ENCODE measurements around the gene ATP11A.

Gene ATP11A

DNA sequence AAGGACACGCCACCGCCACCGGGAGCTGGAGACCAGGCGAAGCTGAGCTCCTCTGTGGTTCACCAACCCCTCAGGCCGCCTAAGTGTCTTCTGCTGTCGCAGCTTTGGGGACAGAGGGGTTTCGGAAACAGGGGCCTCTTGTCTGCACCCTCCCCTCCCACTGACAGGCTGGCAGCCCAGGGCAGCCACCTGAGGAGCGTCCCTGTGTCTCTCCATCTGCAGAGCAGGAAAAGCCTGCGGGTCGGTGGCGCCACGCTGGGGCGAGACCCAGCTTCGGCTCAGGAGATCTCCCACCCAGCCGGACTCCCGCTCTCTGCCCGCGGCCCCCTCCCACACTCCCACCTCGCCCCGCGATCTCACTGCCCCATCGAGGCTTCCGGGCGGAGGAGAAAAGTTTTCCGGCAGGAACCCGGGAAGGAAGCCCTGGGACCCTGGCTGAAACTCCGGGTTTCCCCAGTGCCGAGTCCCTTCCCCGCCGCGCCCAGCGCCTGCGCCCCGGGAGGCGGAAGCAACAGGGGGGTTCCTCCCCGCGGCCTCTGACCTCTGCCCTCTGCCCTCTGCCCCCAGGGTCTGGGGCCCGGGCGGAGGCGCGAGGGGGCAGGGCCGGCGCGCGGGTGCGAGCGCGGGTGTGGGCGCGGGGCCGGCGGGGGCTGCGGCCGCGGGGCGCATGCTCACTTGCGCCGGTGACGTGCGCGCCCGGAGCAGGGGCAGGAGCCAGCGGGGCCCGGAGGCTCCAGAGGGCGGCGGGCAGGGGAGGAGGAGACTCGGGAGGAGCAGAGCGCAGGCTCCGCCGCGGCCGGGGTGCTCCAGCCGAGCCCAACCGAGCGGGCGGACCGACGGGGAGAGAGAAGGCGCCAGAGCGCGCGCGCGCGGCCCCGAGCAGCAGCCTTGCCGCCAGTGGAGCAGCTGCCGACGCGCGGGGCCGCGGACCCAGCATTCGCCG lies at the start of gene ATP11A:
TSS of gene ATP11A (plus strand) at position 736 of the 943 bp plus-strand sequence. CDS start 379 bp downstream, outside the sequence.
- DNase-seq (ENCODE audit: low spot score): peak; percentile 100

DNA sequence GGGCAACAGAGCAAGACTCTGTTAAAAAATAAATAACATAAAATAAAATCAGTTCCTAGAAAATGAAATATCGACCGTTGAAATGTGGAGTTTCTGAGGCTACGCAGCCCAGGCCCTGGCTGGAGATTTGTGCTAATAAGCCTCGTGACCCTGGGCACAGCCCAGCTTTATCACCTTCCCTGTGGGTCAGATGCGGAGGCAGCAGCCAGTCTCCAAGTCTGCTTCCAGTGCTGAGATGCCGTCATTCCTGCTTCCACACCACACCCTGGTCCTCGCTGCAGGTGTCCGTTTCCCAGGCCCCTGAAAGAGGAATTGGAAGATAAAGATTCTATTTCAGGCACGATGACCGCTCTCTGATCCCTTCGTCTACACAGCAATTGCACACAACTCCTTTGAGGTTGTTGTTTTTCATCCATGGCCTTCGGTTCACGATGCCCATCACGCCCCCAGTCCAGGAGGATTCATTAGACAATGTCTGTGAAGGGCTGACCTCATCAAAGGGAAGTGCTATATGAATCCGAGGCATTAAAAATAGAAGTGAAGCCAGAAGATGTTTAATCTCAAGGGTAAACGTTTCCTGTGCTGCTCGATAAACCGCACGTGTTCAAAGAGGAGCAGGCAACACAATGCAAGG lies 48.3 kb upstream of the ATP11A start:
- no peak for DNase-seq (ENCODE audit: low spot score)

DNA sequence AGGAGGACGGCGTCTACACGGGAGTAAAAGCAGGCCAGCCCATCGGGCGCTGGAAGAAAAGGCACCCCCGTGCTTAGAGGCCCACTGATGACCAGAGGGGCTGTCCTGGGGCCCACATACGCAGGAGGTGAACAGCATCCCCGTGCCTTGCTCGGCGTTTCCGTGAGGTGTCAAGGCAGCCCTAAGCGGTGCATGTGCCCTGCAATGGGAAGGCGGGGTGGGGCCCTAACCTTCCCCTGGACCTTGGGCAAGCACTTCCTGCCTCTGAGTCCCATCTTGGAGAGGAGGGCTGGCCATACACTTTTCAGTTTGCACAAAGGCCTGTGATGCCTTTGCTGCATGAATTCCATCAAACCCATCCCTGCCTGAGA lies 47.8 kb upstream of the ATP11A start:
- DNase-seq (ENCODE audit: low spot score): no peak

DNA sequence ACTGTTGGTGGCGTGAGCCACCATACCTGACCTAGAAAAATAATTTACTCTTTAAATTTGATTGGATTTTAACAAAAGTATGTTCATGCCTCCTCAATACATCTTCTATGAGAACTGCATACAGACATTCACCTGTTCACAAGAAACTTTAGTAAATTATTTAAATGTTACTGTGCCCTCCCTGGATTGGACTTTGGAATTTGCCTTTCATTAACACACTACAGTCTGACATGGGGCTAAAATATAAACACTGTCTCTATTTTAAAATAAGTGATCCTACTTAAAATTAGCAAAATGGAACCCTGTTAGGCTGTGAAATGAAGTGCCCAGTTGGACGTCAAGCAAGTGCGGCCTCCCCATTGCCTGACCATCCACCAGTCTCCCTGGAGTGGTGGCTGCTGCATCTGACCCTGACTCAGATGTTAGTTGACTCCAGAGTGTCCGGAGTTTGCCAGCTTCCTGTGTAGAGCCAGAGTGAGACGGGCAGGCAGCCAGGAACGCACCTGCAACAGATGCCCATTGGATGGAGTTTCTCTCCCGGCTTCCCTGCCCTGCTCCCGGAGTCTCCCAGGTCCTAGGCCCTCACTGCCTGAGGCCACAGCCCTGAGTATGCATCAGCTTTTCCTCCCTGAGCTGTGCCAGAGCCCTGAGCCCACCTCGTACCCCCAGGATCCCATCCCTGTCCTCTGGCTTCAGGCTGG lies 45.9 kb upstream of the ATP11A start:
- DNase-seq (ENCODE audit: low spot score): no peak

DNA sequence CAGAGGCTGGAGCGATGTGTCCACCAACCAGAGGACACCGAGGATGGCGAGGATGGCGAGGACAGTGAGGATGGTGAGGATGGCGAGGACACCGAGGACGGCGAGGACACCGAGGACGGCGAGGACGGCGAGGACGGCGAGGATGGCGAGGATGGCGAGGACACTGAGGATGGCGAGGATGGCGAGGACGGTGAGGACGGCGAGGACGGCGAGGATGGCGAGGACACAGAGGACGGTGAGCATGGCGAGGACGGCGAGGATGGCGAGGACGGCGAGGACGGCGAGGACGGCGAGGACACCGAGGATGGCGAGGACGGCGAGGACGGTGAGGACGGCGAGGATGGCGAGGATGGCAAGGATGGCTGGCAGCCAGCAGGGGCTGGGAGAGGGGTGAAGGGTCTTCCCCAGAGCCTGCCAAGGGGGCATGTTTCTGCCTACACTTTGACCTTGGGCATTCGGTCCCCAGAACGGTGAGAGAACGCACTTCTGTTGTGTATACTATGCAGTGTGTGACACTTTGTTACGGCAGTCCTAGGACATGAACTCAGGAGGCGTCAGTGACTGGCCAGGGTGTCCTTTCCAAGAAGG lies 44.4 kb upstream of the ATP11A start:
- no peak for DNase-seq (ENCODE audit: low spot score)

DNA sequence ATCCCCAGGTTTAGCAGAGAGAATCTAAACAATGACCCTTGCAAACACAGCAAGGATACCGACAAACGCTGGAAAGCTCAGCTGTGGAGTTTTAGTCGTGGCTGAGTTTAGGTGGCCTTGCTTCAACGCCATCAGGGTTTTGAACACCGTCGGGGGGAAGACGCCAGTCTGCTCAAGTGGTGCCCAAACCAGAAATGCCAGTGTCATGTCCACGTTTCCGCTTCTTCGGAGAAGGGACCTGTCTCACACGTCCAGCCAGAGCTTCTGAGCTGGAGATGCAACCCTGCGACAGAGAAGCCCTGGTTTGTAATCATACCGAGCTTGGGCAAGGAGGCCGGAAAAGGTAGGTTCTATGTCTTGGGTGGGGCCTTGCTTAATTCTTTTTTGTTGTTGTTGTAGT lies 42.6 kb upstream of the ATP11A start:
- no peak for DNase-seq (ENCODE audit: low spot score)

DNA sequence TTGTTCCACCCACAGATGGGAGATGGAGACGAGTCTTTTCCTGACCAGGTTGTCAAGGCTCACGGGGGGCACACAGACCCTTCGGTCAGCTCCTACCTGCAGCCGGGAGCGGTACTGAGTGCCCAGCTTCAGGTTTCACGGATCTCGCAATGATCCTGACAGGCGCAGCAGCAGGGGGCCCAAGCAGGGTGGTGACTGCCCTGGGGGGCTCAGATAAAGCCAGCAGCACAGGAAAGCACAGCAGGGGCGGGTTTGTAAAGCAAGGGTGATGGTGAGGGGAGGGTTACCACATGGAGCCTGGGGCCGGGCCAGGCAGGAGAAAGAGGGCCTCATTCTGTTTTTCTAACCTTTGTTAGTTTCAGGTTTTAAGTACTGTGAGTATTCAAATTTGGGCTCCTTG lies 41.7 kb upstream of the ATP11A start:
- no peak for DNase-seq (ENCODE audit: low spot score)

DNA sequence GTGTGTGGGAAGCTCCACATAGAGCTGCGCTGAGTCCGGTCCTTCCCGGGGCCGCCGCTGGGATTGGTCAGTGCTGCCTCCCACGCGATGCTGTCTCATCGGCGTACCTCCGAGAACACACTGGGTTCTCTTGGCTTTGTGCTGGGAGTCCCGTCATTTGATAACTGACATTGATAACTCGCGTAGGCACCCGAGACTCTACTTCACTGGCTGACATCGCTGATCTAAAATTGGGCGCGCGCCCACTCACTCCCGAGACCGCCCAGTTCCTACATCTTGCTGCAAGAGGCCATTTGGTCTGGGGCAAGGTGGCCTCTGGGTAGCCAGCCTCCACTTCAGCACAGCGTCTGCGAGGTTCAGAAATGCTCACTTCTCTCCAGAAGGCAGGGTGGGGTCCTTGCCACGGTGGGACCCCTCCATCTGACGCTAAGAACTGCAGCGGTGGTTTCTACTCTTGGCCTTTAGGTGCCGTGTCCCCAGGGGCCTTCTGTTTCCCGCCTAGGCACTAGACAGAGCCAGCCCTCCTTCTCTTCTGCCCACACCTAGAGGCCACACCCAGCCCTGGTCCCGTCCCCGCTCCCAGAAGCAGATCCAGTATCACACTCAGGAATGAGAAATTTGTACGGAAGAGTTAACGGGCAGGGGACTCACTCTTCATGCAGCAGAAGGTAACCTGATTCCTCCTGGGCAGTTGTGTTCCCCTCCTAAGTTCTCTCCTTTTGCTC lies 40.7 kb upstream of the ATP11A start:
- DNase-seq (ENCODE audit: low spot score): no peak

DNA sequence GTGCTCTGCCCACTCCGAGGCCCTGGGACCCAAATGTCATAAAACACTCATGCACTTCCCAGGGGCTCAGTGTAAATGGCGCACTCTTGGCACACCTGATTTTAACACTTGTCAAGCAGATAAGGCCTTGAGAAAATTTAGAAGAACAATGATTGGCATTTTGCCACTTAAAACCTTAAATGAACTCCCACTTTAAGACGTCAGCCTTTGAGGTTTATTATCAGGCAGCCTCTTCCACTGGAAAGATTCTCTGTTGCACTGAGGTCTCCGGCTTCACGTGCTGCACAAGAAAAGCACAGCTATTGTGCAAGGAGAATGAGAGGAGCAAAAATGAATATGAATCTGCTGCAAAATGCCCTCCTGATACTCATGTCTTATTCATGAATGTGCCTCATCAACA lies 38.5 kb upstream of the ATP11A start:
- DNase-seq (ENCODE audit: low spot score): no peak

DNA sequence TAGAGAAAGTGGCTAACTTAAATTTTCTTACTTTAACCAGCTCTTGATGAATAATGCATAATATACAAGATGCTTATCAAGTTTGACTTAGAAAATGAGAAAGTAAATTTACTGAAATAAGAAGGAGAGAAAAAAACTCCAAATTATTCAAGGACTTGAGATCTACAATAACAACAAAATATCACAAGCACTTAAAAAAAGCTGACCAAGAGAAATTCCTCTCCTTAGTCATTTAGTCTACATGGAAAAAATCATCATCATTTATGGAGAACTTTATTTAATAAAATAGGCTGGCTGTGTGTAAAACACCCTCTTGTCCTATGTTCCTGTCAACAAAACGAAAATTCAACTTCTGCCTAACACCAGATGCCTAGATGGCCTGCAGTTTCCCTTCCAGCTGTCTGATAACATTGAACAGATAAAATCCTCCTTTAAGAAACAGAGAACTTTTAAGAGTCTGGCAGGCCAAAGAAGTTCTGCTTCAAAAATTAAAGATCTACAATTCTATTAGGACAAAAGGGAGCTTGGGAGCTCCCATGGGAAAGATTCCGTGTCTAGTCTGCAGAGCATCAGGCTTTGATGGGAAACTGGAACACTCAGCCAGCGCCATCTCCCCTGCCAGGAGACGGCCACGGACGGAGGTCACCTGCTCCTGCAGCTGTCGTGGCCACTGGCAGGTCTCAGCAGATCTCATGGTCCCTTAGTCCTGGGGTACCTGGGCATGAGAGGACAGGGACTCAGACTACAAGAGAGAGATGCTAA lies 37.9 kb upstream of the ATP11A start:
- no peak for DNase-seq (ENCODE audit: low spot score)

DNA sequence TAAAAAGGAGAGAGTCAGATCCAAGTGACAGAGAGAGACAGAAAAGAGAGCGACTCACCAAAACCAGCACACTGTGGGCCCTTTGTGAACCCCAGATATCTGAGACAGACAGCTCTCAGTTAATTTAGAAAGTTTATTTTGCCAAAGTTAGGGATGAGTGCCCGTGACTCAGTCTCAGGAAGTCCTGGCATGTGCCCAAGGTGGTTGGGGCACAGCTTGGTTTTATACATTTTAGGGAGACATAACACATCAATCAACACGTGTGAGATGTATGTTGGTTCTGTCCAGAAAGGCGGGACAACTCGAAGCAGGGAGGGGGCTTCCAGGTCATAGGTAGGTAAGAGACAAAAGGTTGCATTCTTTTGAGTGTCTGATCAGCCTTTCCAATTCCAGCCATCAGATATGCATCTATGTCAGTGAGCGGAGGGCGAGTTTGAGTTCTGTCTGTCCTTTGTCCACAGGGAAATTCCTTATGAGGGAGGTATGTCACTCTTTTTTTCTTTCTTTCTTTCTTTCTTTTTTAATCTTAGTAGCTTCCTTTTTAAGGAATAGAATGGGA lies 37.2 kb upstream of the ATP11A start:
- DNase-seq (ENCODE audit: low spot score): no peak

DNA sequence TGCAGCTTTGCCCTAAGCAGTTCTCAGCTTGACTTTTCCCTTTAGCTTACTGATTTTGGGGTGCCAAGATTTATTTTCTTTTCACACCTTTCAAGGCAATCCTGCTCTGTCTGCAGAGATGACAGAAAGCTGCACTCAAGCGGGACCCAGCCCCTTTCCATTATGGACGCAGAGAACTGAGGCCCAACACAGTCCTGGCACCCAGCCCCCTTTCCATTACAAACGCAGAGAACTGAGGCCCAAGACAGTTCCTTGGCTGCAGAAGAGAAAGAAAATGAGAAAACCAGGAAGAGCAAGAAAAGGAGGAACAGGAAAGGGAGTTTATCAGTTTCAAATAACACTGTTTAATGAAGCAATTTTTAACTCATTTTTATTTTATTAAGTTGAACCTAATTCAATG lies 36.8 kb upstream of the ATP11A start:
- no peak for DNase-seq (ENCODE audit: low spot score)

DNA sequence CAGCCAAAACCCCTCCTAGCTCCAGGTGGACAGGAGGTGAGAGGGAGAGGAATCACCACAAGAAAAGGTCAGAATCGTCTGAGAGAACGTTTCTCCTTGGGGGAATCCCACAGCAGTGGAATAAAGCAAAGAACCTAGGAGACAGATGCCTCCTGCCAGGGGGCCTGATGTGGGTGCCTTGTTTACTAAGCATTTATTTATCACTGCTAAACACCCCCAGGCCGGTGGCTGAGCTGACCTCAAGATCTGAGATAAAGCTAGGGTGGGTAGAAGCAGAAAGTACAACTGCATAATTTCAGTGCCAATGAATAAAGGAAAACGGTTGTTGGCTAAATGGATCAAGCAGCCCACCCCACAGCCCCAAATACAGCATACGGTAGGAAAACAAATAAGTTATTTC lies 33.9 kb upstream of the ATP11A start:
- no peak for DNase-seq (ENCODE audit: low spot score)

DNA sequence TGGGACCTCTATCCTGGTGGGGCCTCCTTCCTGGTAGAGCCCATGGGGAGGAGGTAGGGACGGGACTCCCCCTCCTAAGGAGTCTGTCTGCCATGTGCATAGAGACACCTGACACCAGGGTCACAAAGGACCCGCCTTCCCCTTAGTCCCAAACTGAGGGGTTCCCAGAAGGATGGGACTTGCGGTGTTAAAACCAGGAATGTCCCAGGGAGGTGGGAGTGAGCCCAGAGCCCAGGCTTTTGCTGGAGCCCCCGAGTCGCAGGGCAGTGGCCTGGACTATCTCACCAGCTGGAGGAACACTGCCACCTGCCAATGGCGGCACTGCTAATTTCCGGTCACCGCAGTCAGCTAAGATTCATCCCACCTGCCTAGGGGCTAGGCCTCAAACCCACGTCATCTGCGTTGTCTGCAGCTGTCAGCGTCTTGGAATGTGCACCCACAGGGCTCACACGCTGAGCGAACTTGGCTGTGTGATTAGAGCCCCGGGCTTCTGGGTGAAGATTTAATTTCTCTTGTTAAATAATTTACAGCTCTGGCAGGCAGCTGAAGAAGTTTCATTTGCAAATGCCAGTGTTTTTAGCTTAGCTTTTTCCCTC lies 31.9 kb upstream of the ATP11A start:
- DNase-seq (ENCODE audit: low spot score): peak; percentile 56

DNA sequence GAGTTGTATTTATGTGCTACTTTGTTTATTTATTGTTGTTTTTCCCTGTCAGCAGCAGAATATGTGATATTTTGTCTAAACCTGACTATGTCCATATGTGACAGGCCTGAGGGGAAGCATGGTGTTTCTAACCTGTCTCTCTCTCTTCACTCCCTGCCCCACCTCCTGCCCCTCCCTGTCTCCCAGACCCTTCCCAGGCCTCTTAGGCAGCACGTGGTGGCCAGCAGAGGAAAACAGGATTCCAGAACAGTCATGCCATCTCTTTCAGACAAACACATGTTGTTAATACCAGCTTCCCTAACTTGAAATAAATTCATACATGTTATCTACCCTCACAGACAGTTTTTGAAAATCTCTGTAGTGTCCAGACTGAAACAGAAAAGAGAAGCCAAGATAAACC lies 31.0 kb upstream of the ATP11A start:
- no peak for DNase-seq (ENCODE audit: low spot score)

DNA sequence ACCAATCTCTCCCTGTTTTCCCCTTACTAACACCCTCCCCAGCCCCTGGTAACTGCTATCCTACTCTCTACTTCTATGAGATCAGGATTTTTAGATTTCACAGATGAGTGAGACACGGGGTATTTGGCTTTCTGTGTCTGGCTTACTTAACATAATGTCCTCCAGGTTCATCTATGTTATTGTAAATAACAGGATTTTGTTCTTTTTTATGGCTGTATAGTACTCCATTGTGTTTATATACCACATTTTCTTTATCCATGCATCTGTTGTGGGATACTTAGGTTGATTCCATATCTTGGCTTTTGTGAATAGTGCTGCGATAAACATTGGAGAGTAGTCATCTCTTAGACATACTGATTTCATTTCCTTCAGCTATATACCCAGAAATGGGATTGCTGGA lies 28.5 kb upstream of the ATP11A start:
- no peak for DNase-seq (ENCODE audit: low spot score)

DNA sequence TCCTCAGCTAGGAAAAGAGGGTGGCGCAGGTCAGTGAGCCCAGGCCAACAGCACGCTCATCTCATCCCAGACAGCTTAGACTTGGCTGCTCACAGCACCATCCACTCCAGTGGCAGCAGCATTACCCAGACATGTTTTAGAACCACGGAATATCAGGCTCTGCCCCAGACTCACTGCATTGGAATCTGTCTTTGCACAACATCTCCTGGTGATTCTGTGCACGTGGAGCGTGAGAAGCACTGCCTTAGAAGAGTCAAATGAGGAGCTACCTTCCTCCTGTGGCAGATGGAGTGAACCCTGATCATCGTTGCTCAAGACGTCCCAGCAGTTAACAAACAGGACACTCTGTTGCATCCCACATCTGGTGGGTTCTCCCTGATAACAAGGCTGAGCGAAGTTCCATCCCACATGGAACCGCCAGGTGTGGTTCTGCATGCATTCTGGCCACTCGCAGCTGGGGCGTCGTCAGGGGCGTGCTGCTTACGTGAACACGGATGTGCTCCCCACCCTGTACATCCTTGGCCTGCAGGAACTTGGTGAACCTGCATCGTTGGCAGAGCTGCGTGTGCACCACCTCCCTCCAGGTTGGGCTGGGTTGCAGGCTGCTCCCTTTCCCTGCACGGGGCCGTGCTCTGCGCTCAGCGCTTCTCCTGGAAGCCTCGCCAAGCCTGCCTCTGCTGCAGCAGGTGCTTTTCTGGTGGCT lies 25.2 kb upstream of the ATP11A start:
- peak; percentile 33 for DNase-seq (ENCODE audit: low spot score)

DNA sequence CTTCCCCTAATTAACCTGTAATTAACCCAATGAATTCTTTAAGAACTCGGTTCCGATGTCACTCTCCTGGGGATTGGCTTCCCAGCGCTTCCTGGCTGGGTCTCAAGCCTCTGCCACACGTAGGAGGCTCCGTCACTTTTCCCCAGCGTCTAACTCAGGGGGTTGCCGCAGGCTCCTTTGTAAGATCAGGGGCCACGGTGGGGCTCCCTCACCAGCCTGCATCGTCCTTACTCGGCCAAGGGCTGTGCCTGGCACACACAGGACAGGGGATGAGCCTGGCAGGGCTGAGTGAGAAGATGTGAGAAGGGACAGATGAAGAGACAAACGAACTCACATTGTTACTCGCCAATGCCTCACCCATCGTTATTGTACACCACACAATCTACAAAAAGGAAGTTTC lies 20.9 kb upstream of the ATP11A start:
- DNase-seq (ENCODE audit: low spot score): no peak

DNA sequence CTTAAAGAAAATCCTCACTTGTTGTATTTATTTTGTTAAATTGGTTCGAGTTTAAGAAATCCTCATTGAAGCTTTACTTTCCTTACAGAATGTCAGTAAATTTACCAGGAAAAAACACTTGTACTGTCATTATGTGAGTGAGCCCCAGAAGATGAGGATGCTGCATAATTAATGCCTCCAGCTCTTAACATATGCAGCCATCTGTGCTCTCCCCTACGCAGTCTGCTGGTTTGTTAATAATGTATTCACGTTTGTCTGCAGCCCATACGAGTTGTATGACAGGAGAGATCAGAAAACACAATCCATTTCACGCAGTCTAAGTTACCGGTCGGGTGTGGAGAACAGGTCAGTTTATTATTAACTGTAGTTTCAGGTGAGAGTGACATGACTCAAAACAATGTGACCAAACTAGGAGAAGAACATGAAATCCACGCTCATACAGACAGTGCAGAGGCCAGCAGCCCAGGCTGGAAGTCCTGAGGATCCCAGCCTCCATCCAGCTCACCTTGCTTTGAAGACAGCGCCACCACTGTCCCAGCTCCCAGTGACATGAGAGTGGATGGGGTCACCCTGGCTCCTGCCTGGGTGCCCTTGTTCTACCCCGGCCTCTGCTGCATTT lies 19.8 kb upstream of the ATP11A start:
- DNase-seq (ENCODE audit: low spot score): no peak
